COLO829 (cell line): Measurements from ENCODE around the gene TNFRSF25.
"Not testable (repeated sequence)": the region's sequence is repeated elsewhere in the genome, so short reads cannot be mapped to it uniquely, and the experiment has no call there.

Experiments
- DNase-seq: peaks from one replicate; pipeline ENCODE4 v3.0.0; 2012; ENCODE audit warnings: low spot score

Gene TNFRSF25

DNA sequence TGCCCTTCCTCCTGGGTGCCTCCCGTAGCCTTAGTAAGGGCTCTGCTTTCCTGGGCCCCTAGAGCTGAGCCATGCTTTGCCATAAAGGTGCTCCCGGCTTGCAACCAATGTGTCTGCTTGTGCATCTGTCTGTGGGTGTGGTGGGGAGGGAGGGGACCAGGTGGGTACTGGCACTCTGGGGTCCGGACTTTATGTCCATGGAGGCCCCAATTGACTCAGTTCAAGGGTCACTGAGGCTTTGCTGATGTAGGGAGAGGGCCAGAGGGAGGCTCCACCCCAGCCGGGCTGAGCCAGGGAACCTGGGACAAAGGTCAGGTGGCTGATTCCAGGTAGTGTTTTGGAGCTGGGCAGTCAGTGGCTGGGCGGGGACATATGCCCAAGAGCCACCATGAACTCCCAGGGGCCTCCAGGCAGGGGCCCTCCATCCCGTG, 15.0 kb downstream of the TNFRSF25 start:
- DNase-seq, result no peak

DNA sequence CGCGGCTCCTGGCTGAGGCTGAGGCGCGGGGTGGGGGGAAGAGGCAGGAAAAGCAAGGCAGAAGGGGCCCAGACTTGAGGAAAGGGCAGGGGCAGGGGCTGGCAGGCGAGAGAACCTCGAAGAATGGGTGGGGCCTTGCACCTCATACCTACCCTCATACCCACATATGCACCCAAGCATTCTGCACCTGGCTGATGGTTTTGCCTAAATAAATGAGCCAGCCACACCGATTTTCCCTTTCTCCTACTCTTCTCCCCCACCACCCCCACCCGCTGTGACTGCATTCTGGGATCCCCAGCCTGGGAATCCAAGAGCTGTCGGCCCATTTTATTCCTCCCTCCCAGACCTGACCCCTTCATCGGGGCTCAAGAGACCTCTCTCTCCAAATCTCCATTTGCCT, 15.5 kb downstream of the TNFRSF25 start:
- not testable (repeated sequence) for DNase-seq

DNA sequence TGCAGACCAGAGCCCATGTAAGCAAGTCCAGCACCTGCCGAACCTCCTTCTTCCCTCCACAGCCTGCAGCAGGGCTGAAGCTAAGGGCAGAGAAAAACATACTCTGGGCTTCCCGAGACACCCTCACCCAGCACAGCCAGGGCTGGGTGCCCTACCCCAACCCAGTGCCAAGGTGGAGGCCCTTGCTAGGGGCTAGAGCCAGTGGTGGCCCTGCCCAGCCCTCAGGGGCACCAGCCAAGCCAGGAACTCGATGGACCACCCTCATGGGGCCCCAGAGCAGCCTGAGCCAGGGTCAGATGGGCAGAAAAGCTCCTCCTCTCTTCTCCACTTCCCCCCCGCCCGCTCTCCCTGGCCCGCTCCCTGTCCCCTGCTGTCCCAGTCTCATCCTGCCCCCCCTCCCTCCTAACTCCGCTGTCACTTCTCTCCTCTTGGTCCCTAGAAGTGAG, 15.9 kb downstream of the TNFRSF25 start:
- no peak for DNase-seq

DNA sequence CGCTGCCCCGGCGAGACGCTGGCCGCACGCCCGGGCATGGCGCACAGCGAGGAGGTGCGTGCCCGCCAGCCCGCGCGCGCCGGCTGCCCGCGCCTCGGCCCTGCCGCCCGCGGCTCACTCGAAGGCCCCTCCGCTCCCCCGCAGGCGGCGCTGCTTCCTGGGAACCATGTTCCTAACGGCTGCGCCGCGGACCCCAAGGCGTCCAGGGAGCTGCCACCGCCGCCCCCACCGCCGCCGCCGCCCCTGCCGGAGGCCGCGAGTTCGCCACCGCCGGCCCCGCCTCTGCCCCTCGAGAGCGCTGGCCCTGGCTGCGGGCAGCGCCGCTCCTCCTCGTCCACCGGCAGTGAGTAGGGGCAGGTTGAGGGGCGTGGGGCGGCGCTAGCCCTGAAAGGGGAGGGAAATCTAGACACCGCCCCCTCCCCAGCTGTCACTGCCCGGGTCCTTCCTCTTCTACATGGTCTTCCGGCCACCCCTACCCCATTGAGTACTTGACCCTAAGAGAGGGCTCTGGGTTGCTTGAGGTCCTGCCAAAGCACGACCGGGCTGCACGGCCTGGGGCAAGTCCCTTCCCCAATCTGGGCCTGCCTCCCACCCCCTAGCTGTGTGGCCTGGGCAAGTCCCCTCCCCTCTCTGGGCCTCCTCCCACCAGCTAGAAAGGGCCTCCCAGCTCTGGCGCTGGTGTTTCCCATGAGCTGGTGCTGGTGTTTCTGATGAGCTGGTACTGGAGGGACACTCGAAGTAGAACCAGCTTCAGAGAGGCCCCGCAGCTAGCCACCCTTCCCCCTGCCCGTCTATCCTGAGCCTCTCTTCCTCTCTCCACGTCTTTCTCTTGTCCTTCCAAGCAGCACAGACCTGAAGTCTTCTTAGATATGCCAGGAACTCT, 17.0 kb downstream of the TNFRSF25 start:
- no peak for DNase-seq

DNA sequence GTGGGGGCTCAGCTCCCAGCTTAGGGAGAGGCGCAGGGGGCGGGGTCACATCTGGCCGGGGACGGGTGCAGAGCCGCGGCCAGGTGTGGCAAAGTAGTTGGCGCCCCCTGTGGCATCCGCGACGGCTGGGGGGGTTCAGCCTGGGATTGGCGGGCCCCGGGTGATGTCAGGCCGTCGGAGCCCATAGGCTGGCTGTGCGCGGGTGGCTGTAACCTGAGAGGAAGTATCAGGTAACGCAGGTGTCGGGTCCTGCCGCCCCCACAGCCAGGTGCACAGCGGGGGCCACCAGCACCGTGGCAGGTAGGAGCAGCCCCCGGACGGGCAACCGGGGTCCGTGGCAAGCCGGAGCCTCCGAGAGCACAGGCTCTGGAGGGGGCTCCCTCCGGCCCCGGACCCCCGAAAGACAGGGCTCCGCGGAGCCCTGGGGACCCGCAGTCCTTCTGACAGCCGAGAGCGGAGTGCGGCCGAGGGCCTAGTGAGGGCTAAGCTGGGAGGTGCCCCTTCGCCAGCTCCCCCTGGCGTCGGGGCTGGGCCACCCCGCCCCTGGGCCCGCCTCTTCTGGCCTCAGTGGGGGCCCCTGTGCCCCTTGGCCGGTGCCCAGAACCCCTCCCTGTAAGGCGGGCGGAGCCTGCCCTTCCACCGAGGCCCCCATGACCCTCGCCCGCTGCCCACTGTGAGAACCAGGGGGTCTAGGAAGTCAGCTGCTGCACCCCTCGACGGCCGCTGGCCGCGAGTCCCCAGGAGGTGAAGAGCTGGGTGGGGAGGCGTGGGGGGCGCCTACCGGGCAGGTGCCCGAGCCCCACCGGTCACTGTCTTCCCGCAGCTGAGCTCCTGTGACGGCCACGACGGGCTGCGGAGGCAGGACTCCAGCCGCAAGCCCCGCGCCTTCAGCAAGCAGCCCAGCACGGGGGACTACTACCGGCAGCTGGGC, 17.9 kb downstream of the TNFRSF25 start:
- DNase-seq, result no peak

DNA sequence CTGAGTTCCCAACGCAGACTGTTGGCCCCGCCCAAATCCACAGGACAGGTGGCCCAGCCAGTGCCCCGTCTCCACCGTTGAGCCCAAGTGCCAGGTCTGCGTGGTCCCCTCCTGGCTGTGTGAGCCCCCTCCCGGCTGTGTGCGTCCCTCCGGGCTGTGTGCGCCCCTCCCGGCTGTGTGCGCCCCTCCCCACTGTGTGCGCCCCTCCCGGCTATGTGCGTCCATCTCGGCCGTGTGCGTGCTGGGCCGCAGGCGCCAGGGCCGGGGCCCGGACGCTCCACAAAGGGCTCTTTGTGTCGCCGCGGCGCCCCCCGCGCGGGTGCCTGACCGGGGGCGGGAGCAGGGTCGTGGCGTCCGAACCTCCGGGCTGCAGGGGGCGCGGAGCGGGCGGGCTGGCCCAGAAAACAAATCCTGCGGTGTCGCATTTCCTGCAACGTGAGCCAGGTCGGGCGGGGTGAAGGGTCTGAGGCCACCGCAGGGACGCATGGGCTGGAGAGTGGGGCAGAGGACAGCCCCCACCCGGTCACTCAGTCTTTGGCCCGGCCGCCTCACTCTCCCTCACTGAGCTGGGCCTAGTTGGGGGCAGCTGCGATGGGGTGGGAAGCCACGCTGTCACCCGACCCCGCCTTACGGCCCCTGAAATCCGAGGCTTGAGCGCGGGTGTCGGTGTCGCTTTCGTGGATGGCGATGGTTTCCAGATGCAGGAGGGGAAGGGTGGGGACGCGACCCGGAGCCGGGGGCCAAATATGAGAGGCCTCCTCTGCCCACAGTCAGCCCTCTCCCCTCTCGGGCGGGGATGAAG, 18.8 kb downstream of the TNFRSF25 start:
- no peak for DNase-seq

DNA sequence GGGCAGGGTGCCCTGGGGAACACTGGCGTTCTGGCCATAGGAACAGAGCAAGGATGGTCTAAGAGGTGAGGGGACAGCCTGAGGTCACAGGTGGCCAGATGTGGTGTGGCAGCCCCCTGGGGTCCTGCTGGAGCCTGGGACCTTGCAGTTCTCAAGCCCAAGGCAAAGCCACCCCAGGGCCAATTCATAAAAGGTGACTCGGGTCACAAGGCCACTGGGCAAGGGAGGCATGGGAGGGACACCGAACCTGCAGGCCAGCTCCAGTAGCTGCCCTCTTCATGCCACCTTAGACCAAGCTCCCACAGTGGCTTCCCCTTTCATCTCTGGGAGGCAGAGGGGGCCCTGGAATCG, 19.3 kb downstream of the TNFRSF25 start:
- no peak for DNase-seq

DNA sequence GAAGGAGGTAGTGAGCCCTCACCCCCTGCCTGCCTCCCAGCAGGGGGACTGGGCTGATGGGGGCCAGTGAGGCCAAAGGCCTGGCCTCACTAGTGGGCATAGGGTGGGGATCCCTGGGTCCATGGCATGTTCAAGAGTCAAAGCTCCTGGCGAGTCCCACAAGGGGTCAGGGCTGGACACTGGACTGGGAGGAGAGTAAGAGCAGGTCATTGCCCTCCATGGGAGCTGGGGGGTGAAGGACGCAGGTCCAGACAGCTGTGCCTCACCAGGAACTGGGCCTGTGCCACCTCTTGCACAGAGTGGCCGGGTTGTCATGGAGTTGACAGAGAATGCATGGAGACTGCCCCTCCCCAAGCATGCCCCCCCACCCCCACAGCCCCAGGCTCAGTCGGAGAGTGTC, 20.0 kb downstream of the TNFRSF25 start:
- DNase-seq, result not testable (repeated sequence)

DNA sequence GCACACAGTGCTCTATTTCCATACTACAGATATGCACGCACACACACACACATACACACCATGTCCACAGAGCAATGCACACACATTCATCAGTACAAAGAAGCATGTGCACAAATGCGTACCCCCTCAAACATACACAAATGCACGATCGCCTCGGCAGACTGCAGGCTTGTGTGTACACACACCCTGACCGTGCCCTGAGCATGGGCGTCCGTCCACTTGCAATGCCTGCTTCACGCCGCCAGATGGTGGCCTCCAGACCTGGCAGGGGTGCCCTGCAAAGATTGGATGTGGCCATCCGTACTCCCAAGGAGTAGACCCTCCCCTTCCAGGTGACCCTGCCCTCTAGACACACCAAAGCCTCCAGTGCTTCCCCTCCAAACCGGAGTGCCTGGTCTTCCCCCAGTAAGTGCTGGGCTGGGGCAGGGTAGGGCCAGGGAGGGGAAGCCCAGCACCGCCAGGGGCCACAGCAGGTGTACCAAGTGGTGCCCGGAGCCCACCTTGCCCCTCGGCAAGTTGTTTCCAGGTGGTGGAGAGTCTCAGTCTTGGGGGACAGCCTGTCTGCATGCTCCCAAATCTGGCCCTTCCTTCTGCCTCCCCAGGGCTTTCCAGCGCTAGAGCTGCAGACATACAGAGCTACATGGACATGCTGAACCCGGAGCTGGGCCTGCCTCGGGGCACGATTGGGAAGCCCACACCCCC, 20.8 kb downstream of the TNFRSF25 start:
- no peak for DNase-seq

DNA sequence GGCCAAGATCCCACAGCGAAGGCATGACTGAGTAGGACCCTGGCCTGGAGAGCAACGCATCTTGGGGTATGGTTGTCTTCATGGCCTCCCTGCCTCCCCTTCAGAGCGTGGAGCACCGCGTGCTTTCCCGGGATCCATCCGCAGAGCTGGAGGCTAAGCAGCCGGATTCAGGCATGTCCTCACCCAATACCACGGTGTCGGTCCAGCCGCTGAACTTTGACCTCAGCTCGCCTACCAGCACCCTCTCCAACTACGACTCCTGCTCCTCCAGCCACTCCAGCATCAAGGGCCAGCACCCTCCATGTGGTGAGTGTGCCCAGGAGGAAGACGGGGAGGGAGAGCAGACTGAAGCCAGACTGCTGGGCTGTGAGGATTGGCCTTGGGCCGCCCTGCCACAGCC, 21.6 kb downstream of the TNFRSF25 start:
- DNase-seq, result no peak

DNA sequence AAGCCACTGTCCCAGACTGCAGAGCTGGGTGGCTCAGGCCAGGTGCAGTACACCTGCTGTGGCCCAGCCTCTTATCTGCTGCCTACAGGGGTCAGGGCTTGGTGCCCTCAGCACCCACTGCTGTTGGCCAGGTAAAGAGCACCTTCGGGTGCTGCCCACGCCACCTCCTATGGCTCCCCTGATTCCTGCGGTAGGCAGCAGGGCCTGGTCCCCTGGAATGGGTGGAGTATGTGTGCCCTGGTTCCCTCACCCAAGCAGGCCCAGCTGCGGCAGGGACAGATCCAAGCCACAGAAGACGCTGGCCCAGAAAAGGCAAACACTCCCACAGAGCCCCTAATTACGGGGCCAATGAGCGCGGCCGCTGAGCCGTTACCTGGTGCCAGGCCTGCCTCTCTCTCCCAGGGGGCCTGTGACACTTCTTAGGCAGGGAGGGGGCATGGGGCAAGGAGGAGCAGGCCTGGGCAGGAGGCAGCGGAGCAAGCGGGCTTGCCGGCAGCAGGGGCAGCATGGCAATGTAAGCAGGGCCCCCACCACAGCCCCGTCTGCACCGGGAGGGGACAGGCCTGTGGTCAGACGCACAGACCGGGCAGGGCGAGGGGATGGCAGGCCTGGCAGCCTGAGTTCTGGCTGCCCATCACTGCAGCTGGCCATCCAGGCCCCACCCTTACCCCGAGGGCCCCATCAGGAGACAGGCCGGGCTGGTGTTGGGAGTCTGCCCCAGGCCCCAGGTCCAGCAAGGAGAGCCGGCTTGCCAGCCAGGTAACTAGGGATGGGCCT, 22.4 kb downstream of the TNFRSF25 start:
- no peak for DNase-seq

DNA sequence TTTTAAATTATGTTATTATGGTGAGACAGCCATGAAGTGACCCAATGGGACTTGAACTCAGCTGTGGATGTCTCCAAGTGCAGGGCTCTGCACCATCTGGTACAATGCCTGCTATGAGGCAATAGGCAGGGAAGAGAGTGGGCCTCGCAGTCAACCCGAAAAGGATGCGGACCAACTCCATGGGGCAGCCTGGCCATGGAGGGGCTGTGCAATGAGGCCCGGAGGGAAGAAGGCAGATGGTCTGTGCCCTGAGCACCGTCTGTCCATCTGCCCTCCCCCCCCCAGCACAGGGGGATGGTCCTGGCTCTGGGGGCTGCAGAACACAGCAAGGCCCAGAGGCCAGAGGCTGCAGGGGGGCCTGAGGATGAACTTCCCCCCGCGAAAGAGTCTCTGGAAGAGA, 24.4 kb downstream of the TNFRSF25 start:
- no peak for DNase-seq

DNA sequence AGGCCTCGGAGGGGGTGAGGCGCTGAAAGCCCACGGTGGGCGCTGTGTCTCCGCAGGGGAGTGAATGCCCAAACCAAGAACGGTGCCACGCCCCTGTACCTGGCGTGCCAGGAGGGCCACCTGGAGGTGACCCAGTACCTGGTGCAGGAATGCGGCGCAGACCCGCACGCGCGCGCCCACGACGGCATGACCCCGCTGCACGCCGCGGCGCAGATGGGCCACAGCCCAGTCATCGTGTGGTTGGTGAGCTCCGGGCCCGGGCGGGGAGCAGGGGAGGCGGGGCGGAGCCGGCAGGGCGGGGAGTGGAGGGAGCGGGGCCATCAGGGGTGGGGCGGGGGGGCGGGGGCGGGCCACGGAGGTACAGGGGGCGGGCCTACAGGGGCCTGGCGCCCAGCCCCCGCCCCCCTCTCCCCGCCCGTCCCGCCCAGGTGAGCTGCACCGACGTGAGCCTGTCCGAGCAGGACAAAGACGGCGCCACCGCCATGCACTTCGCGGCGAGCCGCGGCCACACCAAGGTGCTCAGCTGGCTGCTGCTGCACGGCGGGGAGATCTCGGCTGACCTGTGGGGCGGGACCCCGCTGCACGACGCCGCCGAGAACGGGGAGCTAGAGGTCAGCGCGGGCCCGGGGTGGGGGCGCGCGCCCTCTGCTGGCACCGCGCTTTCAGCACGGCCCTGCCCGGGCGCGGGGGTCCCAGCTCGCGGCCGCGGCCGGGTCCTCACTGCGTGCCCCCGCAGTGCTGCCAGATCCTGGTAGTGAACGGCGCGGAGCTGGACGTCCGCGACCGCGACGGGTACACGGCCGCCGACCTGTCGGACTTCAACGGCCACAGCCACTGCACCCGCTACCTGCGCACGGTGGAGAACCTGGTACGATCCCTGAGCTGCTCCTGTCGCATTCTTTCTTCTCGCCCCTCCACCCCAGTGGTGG, 25.5 kb downstream of the TNFRSF25 start:
- DNase-seq, result no peak

DNA sequence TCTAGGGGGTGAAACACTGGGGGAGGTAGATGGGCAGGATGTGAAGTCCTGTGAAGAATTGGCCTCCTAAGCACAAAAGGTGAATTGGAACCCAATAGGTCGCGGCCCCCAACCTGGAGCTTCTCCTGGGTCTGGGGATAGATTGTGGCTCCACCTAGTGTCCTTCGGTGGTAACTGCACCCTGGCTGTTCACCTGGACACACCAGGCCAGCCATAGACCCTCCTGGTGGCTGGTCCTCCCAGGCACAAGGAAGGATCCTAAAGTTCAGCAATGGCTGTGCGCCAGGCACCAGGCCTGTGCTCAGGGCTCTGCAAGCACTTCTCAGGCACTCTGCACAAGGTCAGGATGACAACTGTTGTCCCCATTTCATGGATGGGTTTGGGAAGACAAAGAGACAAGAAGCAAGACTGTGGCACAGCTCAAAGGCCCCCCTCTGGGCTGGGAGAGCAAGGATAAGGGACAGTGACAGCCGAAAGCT, 27.9 kb downstream of the TNFRSF25 start:
- peak; percentile 52 for DNase-seq

DNA sequence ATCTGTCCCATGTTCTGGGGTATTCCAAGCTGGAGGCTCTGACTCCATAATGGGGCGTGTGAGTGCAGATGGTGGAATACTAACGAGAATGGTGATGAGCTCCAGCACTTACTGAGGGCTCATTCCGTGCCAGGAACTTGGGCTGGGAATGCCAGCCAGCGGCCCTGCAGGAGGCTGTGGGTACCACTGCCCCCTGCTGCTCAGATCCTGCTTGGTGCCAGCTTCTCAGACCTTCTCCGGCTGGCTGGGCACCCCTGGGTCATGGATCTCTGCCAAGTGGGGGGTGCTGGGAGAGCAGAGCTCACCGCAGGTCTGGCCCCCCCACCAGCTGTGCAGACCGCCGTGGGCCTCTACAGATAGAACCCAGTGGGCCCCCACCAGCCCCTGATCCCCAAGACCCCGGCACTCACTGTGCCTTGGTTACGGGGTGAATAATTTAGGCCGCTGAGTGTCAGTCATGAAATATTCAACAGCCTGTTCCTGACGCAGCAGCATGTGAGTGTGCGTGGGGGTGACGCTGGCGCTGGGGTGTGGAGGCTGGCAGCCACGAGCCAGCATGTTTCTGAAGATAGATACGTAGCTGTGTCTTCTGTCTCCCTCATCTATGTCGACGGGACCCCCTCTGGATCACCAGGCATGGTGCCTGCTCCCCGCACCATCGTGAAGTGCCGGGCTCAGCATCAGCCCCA, 28.8 kb downstream of the TNFRSF25 start:
- DNase-seq, result not testable (repeated sequence)

DNA sequence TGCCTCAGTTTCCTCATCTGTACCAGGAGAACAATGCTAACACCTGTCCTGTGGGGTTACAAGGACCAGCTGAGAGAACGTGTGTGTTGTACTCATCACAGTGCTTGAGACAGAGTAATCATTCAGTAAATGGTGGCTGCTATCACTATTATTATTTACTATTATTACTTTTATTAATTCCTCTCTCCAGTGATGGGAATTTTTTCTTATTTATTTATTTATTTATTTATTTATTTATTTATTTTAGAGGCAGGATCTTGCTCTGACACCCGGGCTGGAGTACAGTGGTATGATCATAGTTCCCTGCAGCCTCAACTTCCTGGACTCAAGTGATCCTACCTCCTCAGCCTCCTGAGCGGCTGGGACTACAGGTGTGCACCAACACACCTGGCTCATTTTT, 29.7 kb downstream of the TNFRSF25 start:
- not testable (repeated sequence) for DNase-seq

DNA sequence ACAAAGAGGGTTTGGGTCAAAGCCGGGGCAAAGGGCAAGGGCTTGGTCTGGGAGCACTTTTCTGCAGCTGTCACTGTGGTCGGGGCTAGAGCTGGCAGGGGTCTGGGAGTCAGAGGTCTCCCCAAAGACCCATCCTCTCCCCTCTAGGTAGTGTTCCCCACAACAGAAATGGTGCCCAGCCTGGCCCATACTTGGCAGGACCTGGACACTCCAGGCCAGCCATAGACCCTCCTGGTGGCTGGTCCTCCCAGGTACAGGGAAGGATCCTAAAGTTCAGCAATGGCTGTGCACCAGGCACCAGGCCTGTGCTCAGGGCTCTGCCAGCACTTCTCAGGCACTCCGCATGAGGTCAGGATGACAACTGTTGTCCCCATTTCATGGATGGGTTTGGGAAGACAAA, 30.4 kb downstream of the TNFRSF25 start:
- DNase-seq, result no peak

DNA sequence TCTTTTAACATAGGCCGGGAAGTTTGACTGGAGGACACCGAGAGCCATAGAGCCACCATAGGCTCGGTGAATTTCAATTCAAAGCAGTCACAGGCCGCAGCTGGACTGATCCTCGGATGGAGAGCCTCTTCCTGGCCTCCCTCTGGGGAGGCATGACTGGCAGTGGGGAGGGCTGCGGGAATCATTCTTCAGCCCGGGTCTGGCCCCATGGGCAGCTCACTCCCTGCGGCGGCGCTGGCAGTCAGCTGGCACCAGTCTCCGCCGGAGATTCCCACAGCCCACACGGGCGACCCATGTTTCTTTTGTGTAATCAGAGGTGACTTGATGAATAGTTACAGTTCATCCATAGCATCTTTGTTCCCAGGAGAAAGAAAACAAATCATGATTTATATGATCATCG, 30.8 kb downstream of the TNFRSF25 start:
- no peak for DNase-seq

DNA sequence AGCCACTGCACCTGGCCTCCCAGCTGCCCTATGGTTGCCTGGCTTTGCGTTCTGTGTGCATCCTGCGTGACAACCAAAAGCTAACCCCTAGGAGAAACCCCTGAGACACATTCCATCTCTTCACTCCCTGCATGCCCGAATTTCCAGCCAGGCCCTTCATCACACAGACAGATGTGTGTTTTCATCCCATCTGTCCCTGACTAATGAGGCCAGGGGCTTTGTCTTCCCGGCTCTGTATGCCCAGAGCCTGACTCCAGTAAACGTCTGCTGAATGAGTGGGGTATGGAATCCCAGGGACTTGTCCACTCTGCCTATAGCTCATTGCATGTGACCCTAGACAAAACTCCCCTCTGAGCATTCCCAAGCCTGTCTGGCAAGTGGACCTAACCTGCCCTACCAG, 31.8 kb downstream of the TNFRSF25 start:
- no peak for DNase-seq
